COR-L47 (cell line): ENCODE data around the gene DRD2.

ENCODE experiments used
- DNase-seq: peaks from one replicate; lab custom pipeline; 2025; lab: John Stamatoyannopoulos, UW

The DRD2 gene

DNA sequence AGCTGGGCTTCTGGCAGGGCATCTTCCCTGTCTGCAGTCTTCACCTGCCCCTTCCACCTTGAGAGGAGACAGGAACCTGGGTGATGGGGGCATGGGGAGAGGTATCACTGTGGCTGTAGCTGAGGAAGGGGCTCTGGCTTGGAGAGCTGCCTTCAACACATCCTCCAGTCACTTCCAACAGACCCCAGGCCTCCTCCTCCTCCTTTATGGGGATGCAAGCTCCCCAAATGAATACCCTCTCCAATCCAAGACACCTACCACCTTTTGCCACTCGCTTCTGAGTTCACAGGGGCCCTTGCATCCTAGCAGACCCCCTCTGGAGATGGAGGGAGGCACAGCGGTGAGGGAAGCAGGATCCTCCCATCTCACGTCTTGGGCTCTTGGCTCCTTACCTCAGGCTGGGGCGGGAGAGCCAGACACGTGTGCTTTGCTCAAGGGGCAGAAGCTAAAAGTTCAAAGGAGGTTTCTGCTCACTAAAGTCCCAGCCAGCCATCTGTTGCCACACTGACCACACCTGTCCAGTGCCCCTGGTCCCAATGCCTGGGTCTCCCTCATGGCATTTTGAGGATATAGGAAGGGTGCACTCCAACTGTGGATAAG, 74.5 kb downstream of the DRD2 start:
- DNase-seq = no peak

DNA sequence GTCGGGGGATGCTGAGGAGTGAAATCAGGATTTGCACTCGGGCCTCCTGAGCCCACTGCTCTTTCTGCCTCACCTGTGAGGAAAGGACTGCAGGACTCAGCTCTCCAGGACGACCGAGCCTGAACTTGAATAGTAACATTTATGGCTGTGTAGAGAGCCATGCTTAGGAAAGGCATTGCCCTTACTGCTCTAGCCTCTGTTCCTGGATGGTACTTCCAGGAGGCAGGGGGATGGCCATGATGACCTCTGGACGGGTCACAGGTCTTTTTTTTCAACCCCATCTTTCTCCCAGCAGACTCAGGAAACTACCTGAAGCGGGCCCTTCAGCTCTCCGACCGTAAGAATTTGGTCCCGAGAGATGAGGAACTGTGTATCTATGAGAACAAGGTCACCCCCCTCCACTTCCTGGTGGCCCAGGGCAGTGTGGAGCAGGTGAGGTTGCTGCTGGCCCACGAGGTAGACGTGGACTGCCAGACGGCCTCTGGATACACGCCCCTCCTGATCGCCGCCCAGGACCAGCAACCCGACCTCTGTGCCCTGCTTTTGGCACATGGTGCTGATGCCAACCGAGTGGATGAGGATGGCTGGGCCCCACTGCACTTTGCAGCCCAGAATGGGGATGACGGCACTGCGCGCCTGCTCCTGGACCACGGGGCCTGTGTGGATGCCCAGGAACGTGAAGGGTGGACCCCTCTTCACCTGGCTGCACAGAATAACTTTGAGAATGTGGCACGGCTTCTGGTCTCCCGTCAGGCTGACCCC, 76.3 kb downstream of the DRD2 start:
- DNase-seq = no peak

DNA sequence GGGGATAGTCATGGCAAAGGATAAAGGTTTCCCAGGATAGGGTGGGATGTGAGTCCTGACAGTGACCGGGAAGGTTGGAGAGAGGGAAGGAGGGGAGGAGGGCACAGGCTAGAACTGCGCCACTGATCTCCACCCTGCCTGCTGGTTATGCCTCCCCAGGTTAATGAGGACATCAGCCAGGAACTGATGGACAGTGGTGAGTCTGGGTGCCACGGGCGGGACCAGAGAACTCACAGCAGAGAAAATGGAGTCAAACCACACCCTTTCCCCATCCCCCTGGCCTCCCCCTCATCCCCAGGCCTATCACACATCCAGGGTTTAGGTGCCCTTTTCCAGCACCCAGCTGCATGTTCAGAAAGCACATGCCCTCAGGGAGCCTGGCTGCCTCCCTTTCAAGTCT, 77.4 kb downstream of the DRD2 start:
- DNase-seq = no peak

DNA sequence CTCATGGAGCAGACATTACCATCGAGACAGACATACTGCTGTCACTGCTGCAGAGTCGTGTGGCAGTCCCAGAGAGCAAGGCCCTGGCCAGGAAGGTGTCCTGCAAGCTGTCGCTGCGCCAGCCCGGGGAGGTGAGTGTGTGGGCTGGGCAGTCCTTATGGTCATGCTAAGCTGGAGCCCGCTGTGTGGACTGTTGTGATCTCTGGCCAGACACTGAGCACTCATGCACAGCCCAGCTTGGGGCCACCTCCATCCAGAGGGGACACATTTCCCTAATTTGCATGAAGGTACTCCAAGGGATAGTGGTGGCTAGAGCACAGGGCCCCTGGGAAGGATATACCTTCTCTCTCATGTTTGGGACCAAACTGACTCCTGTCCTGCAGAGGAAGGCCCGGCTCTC, 78.0 kb downstream of the DRD2 start:
- no peak for DNase-seq

DNA sequence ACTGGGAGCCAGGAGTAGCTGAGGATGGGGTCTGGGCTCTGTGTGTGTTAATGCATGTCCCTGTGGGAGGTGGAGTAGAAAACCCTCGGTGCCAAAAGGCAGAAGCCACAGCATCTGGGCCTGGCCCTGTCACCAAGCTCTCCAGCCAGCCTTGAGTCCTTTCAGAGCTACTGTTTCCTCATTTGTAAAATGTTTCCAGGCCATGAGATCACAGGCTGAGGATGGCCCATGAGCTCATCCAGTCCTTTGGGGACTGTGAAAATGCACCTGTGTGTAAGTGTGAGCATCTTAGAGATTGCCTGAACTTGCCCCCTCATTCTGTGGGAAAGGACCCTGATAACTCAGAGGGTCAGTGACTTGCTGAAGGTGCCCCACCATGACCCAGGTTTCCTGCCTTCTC, 78.5 kb downstream of the DRD2 start:
- DNase-seq = no peak

DNA sequence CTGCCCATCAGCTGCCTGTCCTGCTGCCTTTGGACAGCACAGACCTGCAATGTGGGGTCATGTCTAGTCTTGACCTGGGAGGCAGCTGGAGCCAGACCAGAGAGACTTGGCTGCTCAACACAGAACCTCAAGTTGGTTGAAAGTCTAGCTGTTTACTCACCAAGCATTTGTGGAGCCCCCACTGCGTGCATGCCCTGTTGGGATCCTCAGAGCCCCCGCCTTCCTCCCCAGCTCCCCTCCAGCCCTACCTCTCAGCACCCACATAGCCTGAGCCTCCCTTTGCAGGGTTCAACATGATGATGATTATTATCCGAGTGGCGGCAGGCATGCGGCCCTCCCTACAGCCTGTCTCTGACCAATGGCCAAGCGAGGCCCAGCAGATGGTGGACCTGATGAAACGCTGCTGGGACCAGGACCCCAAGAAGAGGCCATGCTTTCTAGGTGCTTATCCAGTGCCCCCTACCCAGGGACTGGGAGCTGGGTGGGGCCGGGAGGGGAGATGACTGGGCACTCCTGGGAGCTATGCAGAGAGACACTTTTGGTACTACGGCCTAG, 79.3 kb downstream of the DRD2 start:
- no peak for DNase-seq

DNA sequence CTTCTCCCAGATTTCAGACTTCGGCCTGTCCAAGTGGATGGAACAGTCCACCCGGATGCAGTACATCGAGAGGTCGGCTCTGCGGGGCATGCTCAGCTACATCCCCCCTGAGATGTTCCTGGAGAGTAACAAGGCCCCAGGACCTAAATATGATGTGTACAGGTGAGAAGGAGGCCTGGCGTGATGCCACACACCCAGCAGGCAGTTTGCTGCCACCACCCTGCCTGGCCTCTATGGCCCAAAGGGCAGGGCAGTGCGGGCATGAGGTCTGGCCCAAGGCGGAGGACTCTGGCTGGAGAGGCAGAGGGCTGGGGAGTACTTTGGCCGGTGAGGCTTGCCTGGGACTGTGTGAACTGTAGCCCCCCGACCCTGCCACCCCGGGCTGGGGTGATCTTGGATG, 80.3 kb downstream of the DRD2 start:
- no peak for DNase-seq

DNA sequence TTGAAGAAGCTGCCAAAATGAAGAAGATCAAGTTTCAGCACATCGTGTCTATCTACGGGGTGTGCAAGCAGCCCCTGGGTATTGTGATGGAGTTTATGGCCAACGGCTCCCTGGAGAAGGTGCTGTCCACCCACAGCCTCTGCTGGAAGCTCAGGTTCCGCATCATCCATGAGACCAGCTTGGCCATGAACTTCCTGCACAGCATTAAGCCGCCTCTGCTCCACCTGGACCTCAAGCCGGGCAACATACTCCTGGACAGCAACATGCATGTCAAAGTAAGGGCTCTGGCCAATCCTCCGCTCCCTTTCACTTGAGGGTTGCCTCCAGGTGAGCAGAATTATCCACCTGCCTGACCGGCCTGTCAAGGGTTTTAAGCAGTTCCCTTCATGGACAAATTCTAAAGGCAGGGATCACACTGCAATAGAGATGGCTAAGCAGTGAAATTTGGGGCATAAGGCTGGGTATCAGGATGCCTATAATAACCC, 81.7 kb downstream of the DRD2 start:
- no peak for DNase-seq

DNA sequence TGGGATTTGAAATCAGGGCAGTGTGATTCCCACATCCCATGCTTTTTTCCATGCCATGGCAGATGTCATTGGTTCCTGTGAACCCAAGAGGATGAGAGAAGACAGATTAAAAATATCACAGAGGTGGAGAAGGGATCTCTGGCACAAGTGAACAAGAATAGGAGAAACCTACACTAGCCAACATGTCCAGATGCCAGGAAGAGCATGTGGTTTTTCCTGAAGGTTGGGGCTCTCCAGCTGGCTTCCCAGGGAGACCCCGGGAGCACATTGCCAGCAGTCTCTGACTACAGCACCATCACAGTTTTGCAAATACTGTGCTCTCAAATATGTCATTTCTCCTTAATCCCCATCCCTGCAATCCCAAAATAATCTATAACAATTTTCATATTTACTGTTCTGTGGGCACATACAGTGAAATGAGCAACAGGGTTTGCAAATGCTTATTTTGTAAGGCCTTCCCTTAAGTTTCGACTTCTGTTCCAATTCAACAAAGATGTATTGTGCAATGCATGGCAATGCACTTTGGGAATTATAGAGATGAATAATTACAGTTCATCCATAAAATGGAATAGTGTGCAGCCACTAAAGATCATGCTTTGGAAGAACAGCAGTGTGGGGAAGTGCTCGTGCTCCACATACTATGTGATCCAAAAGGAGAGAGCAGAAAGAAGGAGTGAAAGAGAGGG, 82.8 kb downstream of the DRD2 start:
- no peak for DNase-seq

DNA sequence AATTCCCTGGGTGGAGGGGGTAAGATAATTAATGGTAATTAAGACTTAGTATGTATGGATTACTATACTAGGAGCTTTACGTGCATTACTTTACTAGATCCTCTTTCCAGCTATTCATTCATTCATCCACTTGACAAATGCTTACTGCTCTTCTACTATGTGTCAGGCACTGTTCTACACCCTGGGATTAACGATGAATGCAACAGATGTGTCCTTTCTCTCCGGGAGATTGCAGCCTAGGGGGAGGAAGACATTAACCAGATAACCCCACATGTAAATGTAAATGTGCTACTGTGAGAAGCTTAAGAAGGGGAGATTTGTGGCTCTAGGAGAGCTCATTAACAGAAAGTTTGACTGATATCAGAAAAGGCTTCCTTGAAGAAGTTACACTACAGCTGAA, 85.9 kb downstream of the DRD2 start:
- DNase-seq = no peak

DNA sequence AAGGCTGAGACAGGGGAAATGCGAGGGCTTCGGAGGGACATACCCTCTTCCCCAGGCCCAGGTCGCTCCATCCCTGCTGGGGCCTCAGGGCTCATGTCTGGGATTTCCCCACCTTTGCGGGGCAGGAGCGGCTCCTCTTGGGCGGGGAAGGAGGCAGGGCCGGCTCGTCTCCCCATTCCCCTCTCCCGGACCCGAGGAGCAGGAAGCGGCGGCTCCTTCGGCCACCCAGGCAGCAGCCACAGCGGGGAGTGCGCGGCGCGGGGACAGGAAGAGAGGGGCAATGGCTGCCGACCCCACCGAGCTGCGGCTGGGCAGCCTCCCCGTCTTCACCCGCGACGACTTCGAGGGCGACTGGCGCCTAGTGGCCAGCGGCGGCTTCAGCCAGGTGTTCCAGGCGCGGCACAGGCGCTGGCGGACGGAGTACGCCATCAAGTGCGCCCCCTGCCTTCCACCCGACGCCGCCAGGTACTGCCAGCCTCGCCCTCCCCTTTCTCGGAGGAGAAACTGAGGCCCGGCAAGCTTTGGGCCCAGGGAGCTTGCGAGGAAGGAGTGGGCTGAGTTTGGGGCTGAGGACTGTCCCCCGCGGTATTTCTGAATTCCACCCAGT, 87.5 kb downstream of the DRD2 start, which contains the start of gene ANKK1:
Gene ANKK1, plus strand, starts transcription at position 175 of the 607 bp plus-strand sequence. Its CDS starts 106 bp downstream, at position 281.
- no peak for DNase-seq

DNA sequence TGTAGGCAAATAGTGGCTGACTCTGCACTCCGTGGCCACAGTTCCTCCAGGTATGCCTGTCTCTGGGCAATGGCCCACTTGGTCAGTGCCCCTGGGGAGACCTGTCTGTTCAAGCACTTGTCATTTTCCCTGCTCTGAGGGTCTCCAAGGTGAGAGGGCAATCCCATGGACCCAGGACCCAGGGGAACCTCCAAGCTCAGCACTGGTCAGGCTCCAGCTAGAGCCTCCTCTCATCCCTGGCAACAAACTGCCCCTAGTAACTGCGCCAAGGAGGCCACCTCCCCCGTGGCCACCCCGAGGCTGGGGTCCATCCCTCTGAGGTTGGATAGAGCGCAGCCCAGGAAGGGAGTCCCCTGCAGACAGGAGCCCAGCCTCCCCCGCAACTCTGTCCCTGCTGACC, 88.3 kb downstream of the DRD2 start:
- DNase-seq = no peak

DNA sequence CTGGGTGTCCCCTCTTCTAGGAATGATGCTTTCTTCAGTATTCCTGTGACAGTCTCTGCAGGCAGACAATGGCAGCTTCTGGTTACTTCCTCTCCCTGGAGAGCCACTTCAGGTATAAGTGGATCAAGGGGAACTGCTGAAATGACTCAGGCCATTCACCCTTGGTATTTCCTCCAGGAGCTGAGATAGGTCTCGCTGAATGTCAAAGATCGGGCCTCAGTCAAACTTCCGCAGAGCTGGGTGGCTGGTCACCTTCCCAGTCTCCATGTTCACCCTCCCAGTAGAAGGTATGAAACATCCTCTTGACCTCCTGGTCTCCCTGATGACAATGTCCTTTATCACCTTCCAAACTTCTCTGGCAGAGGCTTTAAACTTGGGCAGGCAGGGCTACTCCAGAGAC, 89.4 kb downstream of the DRD2 start:
- no peak for DNase-seq

DNA sequence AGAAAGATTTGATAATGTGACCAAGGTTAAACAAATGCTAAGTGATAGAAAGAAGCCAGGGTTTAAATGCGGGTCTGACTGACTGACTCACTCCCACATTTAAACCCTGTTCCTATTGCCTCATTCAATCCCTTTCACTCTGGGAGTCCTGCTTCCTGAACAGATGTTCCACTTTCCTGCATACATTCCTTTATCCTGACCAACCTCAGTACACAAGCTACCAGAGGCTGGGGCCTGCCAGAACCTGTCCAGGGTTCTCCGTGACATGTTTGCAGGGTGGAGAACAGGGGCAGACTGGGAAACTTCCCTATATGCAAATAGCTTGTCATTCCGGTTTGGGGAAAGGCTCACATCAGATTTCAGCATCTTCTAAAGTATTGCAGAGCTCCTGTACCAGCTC, 90.6 kb downstream of the DRD2 start:
- no peak for DNase-seq

DNA sequence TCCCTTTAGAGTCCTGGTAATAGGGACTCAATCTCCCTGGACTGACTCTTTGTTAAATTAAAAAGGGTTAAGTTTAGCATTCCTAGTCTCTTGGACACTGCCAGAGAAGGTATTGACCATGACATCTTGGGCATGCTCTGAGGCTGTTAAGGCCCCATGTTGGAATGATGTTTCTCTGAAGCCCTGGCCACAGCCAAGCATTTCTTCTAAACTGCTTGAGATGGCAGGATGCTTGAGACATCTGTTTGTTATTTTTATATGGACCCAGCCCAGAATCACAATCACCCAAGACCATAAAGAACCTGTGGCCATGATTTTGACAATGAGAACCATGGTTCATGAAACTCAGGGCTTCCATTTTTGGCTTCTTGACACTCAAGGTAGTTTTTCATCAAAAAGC, 93.1 kb downstream of the DRD2 start:
- no peak for DNase-seq

DNA sequence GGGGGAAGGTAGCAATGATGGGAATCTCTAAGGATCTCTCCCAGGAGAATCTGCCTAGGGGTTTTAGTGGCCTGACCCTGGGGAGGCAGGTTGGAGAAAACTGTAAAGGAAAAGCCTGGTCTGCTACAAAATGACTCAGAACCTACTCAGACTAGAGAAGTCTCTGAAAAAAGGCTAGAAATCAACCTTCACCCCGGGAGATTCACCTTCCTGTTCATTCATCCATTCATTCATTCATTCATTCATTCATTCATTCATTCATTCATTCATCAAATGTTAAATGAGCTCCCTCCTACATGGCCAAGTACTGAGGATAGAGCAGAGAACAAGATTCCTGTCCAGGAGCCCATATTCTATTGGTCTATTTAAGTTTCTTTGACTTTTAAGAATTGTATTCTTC, 96.5 kb downstream of the DRD2 start:
- no peak for DNase-seq

DNA sequence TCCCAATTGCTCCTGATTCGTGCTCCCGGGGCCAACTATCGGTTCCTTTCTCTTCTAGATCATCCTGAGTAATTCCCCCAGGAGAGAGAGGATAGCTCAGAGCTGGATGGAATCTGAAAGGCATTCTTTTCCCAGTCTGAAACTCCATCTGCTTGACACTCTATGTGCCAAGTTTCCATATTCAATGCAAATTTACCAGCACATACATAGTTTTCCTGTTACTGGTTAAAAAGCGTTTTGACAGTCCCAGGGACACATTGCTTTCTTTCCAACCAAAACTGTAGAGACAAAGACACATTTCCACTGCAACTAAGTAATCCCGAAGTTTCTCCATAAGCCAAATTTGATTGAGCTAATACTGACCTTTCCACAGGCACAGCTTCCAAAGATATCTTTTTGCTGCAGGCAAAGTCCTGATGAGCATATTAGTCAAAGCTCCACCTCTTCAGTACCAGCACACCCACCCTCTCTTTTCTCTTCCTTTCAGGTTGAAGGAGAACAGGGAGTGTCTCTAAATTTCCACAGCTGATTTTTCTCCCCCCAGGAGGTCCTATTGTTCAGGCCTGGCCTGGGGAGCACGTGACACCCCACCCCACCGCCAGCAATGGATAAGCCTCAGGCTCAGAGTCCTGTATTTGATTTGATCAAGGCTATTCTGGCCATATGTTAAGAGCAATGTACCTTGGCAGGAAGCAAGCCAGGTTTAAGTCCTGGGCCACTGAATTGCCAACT, 97.4 kb downstream of the DRD2 start:
- peak; percentile 78 for DNase-seq

DNA sequence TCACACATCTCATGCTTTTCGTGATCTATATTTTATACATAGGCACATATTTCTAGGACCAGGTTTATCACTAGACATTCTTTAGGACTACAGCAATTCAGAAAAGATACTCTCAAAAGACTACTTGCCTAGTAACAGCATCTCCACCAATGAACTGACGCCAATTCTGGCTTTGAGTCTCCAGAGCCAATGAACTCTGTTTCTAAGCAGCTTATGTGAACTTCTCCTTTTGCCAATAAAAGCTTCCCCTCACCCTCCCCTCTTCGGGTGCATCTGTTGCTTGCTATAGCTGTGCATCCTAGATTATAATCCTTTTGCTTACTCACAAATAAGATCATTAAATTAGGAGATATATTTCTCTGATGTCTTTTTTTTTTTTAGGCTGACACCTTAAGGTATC, 99.0 kb downstream of the DRD2 start:
- no peak for DNase-seq

DNA sequence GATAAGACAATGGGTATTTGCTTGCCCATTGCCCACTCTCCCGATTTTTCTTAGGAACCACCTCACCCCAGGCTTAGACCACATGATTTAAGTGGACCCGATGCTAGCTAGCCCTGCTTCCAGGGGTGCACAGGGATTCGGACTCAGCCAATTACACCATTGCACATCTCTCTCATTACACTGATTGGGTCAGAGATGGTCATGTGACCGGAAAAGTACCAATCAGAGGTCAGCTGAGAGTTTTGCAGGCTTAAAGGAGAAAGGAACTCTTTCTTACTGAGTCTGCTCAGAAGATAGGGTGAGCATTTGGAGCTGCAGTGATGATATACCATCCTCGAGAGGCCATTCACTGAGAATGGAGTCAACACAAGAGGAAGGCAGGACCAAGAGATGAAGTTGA, 99.8 kb downstream of the DRD2 start:
- DNase-seq = no peak

DNA sequence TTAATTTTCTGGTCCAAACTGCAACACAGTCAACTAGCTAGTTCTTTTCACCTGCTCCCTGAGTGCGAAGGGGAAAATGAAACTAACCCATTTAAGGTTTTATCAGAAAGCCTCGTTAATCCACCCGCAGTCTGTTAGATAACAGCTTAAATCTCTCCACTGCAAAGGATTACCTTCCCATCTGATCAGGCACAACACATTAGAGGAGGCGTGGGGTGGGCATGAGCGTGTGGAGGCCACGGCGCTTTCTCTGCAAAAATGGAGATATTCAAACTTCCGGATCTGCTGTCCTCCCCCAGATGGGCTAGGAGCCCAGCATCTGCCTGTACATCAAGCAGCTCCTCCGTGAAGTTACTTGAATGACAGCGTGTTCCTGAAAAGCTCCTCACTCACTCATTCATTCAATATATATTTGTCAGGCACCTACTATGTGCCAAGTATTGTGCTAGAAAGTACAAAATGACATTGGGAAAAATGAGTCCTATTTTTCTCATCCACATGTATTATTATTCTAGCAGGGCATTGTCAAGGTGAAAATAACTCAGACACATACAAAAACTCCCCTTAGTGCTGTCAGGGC, 101.1 kb downstream of the DRD2 start:
- DNase-seq = no peak

DNA sequence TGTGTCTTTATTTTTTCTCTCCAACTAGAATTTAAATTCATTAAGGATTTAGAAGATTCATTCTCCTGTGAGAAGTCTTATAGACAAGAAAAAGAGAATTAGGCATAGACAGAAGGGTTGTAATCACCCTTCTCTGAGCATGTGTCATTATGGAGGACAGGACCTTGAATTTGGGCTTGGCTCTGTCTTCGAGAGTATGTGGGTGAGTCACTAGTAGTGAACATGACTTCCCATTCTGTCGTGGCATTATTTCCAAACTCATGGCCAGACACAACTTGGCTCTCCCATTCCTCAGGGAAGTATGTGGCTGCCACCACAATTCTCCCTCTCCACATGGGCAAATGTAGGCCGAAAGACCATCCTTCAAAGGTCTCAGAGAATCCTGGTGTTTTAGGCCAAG, 101.9 kb downstream of the DRD2 start:
- no peak for DNase-seq
